ENCODE results near the gene OGDH. TPM values are rescaled to one million over a fixed set of nuclear protein-coding genes. Genes with fewer than 3 reads are reported as not detected.

OGDH gene
- total and polyA plus RNA-seq, 2 of the 13 experiments (the other 11 are each of a cell fraction or from before 2014, with no cell fraction given), result 17.4 to 25.4 TPM

- CTCF ChIA-PET (ENCODE audit: low intra/inter-chr PET ratio, low total read pairs), result no interaction called here
- FAIRE-seq, result no peak
- no peak for TF ChIP-seq ZBTB4 (CRISPR knock-in tag; IDR thresholded peaks at IDR 0.05; ENCODE audit: borderline replicate concordance)
- no peak for TF ChIP-seq GATAD1 (CRISPR knock-in tag; IDR thresholded peaks at IDR 0.05)
- TF ChIP-seq ZNF713 (CRISPR knock-in tag; IDR thresholded peaks at IDR 0.05), result no peak
- no peak for TF ChIP-seq ATF1 (CRISPR knock-in tag; IDR thresholded peaks at IDR 0.05)
- TF ChIP-seq NFE2L1 (CRISPR knock-in tag; IDR thresholded peaks at IDR 0.05; ENCODE audit: borderline replicate concordance), result no peak
- TF ChIP-seq ZNF557 (CRISPR knock-in tag; IDR thresholded peaks at IDR 0.05), result no peak
- TF ChIP-seq THYN1 (CRISPR knock-in tag; IDR thresholded peaks at IDR 0.05; ENCODE audit: borderline replicate concordance, low read depth), result no peak
- no peak for TF ChIP-seq SATB2 (CRISPR knock-in tag; IDR thresholded peaks at IDR 0.05)
- TF ChIP-seq ZNF720 (CRISPR knock-in tag; IDR thresholded peaks at IDR 0.05), result no peak
- TF ChIP-seq ZNF564 (CRISPR knock-in tag; IDR thresholded peaks at IDR 0.05), result no peak
- TF ChIP-seq ZNF160 (CRISPR knock-in tag; IDR thresholded peaks at IDR 0.05), result no peak
- no peak for TF ChIP-seq PHF21A (CRISPR knock-in tag; IDR thresholded peaks at IDR 0.05)
- TF ChIP-seq KAT7 (CRISPR knock-in tag; IDR thresholded peaks at IDR 0.05; ENCODE audit: borderline replicate concordance), result no peak
- TF ChIP-seq THAP11 (CRISPR knock-in tag; IDR thresholded peaks at IDR 0.05), result no peak
- no peak for TF ChIP-seq ZNF574 (CRISPR knock-in tag; IDR thresholded peaks at IDR 0.05)
- no peak for TF ChIP-seq TRAFD1 (CRISPR knock-in tag; IDR thresholded peaks at IDR 0.05; ENCODE audit: borderline replicate concordance)
- no peak for TF ChIP-seq ZBTB14 (CRISPR knock-in tag; IDR thresholded peaks at IDR 0.05)
- no peak for TF ChIP-seq ZNF709 (CRISPR knock-in tag; IDR thresholded peaks at IDR 0.05)
Observed at GRCh38 chr7:44658979-44659378, 52.6 kb downstream of the OGDH start.

More at GRCh38 chr7:44658979-44659378, 52.6 kb downstream of the OGDH start:
- POLR2A ChIA-PET, result no interaction called here
- no peak overlapping the region for H3K4me3 ChIP-seq (replicated peaks in 1 of 3; ENCODE audit: insufficient read depth in 1 of 3, low read depth in 2 of 3, low read length in 3 of 3)
- no peak overlapping the region for H2AFZ ChIP-seq (ENCODE audit: low read length)
- H3K4me2 ChIP-seq (ENCODE audit: low read depth, low read length), result no peak overlapping the region
- H3K79me2 ChIP-seq (ENCODE audit: insufficient read depth, low read length), result no peaks in the 10 kb centered on the region
- BruUV-seq (replicated peaks), result no TSS peak
- DNase-seq (ENCODE audit: low spot score) (no peak), ATAC-seq (no peak)
- peaks cover 6% of the 10 kb centered on the region; the same call in 1 of the 2 replicates for H3K9me3 ChIP-seq (ENCODE audit: low read length)
- 98% methylated on average over 7 of the region's 7 CpGs for WGBS (ENCODE audit: low lambda C conversion rate)
- intact Hi-C loops (cut with micrococcal nuclease; ENCODE audit: unreplicated experiment) (no loop called here), in situ Hi-C loops (cut with HindIII; ENCODE audit: extremely low pct_ligation_motif_present, low pct_unique_long_range_greater_than_20kb) (no loop called here)
- no peaks in the 10 kb centered on the region for H3K27me3 ChIP-seq (ENCODE audit: control insufficient read depth in 1 of 2, insufficient read depth in 2 of 2, low read length in 2 of 2)
- H3K36me3 ChIP-seq (replicated peaks in 1 of 2; ENCODE audit: control insufficient read depth in 1 of 2, insufficient read depth in 2 of 2, low read length in 2 of 2), result peaks cover 3 to 12% of the 10 kb centered on the region in 2 experiments; a peak in 3 of 5 replicates
- no peaks in the 10 kb centered on the region for H3K4me1 ChIP-seq (ENCODE audit: insufficient read depth, low read length)
- H3K27ac ChIP-seq (ENCODE audit: extremely low read length, insufficient read depth, low read length), result no peak overlapping the region
- no peaks in the 10 kb centered on the region for H4K20me1 ChIP-seq (ENCODE audit: insufficient read depth, low read length)
- H3K9ac ChIP-seq (ENCODE audit: insufficient read depth, low read depth, low read length), result no peak overlapping the region
